ENCODE results near the gene PSMA7.

- TF ChIP-seq CTCF (IDR thresholded peaks at IDR 0.05) = no peak
- TF ChIP-seq EP300 (IDR thresholded peaks at IDR 0.05) = no peak
- TF ChIP-seq POLR2AphosphoS5 (IDR thresholded peaks at IDR 0.05) = no peak
- no peak for TF ChIP-seq POLR2A (IDR thresholded peaks at IDR 0.05; ENCODE audit: low read depth)
Observed at GRCh38 chr20:62149532-62150309, 6.5 kb upstream of the PSMA7 start.
